Measurements from ENCODE around the gene PRKN.

DNA sequence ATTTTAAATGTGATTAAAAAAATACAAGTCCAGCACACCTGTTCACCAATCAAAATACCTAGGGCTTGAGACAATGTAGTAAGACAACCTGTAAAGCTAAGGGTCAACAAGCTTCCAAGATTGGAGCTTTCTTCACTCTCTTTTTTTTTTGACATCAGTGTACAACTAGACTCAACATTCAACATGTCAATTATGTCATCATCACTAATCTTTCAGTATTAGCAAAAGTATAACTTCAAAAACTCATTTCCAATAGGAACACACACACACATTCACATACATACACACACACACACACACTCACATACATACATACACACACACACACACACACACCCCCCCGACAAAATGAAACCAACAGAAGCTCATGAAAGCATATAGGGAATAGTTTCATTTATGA, 26.0 kb downstream of the PRKN start:
- TF ChIP-seq, protein P1, sequence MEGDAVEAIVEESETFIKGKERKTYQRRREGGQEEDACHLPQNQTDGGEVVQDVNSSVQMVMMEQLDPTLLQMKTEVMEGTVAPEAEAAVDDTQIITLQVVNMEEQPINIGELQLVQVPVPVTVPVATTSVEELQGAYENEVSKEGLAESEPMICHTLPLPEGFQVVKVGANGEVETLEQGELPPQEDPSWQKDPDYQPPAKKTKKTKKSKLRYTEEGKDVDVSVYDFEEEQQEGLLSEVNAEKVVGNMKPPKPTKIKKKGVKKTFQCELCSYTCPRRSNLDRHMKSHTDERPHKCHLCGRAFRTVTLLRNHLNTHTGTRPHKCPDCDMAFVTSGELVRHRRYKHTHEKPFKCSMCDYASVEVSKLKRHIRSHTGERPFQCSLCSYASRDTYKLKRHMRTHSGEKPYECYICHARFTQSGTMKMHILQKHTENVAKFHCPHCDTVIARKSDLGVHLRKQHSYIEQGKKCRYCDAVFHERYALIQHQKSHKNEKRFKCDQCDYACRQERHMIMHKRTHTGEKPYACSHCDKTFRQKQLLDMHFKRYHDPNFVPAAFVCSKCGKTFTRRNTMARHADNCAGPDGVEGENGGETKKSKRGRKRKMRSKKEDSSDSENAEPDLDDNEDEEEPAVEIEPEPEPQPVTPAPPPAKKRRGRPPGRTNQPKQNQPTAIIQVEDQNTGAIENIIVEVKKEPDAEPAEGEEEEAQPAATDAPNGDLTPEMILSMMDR (conservative IDR thresholded peaks at IDR 0.05; ENCODE audit: low read depth in 2 of 2) = no peak
- TF ChIP-seq, protein P2, sequence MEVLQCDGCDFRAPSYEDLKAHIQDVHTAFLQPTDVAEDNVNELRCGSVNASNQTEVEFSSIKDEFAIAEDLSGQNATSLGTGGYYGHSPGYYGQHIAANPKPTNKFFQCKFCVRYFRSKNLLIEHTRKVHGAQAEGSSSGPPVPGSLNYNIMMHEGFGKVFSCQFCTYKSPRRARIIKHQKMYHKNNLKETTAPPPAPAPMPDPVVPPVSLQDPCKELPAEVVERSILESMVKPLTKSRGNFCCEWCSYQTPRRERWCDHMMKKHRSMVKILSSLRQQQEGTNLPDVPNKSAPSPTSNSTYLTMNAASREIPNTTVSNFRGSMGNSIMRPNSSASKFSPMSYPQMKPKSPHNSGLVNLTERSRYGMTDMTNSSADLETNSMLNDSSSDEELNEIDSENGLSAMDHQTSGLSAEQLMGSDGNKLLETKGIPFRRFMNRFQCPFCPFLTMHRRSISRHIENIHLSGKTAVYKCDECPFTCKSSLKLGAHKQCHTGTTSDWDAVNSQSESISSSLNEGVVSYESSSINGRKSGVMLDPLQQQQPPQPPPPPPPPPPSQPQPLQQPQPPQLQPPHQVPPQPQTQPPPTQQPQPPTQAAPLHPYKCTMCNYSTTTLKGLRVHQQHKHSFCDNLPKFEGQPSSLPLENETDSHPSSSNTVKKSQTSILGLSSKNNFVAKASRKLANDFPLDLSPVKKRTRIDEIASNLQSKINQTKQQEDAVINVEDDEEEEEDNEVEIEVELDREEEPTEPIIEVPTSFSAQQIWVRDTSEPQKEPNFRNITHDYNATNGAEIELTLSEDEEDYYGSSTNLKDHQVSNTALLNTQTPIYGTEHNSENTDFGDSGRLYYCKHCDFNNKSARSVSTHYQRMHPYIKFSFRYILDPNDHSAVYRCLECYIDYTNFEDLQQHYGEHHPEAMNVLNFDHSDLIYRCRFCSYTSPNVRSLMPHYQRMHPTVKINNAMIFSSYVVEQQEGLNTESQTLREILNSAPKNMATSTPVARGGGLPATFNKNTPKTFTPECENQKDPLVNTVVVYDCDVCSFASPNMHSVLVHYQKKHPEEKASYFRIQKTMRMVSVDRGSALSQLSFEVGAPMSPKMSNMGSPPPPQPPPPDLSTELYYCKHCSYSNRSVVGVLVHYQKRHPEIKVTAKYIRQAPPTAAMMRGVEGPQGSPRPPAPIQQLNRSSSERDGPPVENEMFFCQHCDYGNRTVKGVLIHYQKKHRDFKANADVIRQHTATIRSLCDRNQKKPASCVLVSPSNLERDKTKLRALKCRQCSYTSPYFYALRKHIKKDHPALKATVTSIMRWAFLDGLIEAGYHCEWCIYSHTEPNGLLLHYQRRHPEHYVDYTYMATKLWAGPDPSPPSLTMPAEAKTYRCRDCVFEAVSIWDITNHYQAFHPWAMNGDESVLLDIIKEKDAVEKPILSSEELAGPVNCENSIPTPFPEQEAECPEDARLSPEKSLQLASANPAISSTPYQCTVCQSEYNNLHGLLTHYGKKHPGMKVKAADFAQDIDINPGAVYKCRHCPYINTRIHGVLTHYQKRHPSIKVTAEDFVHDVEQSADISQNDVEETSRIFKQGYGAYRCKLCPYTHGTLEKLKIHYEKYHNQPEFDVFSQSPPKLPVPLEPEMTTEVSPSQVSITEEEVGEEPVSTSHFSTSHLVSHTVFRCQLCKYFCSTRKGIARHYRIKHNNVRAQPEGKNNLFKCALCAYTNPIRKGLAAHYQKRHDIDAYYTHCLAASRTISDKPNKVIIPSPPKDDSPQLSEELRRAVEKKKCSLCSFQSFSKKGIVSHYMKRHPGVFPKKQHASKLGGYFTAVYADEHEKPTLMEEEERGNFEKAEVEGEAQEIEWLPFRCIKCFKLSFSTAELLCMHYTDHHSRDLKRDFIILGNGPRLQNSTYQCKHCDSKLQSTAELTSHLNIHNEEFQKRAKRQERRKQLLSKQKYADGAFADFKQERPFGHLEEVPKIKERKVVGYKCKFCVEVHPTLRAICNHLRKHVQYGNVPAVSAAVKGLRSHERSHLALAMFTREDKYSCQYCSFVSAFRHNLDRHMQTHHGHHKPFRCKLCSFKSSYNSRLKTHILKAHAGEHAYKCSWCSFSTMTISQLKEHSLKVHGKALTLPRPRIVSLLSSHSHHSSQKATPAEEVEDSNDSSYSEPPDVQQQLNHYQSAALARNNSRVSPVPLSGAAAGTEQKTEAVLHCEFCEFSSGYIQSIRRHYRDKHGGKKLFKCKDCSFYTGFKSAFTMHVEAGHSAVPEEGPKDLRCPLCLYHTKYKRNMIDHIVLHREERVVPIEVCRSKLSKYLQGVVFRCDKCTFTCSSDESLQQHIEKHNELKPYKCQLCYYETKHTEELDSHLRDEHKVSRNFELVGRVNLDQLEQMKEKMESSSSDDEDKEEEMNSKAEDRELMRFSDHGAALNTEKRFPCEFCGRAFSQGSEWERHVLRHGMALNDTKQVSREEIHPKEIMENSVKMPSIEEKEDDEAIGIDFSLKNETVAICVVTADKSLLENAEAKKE (CRISPR knock-in tag; IDR thresholded peaks at IDR 0.05) = no peak
- no peak for TF ChIP-seq ZNF331 (CRISPR knock-in tag; IDR thresholded peaks at IDR 0.05; ENCODE audit: low read depth)
- no peak for TF ChIP-seq POLR2AphosphoS5 (IDR thresholded peaks at IDR 0.05; ENCODE audit: low read depth)
- no peak for TF ChIP-seq EZH2phosphoT487 (IDR thresholded peaks at IDR 0.05; ENCODE audit: unreplicated experiment)

All from GM23338 (cell line).